Measurements from ENCODE around the gene ZDHHC11.
"Not testable (repeated sequence)": the region's sequence is repeated elsewhere in the genome, so short reads cannot be mapped to it uniquely, and the experiment has no call there.

Gene ZDHHC11

DNA sequence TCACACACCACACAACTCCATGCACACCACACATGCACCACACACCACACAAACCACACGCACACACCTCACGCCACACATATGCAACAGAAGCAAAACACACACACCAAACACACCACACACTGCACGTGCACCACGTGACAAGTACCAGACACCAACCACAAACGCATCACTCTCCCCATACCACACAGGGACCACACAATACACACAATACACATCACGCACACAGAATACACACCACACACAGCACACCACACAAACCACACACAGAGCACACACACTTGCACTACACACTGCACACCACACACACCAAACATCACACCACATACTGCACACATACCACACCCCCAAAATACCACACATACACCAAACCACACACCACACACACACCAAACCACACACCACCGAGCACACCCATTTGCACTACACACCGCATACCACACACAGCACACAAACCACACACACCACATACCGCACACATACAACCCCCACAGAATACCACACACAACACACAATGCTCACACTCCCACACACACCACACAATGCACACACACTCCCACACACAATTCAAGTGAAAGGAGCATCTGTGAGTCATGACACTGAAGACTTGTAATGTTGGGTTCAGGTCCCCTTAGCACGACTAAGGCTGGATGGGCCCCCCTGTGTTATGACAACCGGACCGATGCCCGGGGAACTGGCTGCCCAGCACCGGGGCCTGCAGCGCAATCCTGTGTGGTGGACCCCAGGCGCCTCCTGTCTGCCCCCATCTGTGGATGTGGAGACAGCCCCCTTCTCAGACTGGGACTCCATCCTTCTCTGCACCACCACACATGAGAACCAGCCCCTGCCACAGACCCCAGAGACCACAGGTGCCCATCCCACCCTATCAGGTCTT, 6.0 kb upstream of the ZDHHC11 start:
- DNase-seq: no peak

- no peak for DNase-seq
Observed at GRCh38 chr5:855771-856530, 5.2 kb upstream of the ZDHHC11 start.

GRCh38 chr5:854966-855743, 4.4 kb upstream of the ZDHHC11 start:
- DNase-seq: no peak

DNA sequence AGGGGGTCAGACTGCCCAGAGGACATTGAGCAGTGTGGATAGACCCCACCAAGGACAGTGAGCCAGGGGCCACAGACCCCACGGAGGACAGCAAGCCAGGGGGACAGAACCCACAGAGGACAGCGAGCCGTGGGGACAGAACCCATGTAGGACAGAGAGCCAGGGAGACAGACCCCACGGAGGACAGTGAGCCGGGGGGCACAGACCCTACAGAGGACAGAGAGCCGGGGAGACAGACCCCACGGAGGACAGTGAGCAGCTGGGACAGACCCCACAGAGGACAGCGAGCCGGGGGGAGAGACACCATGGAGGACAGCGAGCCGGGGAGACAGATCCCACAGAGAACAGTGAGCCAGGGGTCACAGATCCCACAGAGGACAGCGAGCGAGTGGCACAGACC, 3.4 kb upstream of the ZDHHC11 start:
- no peak for DNase-seq

DNA sequence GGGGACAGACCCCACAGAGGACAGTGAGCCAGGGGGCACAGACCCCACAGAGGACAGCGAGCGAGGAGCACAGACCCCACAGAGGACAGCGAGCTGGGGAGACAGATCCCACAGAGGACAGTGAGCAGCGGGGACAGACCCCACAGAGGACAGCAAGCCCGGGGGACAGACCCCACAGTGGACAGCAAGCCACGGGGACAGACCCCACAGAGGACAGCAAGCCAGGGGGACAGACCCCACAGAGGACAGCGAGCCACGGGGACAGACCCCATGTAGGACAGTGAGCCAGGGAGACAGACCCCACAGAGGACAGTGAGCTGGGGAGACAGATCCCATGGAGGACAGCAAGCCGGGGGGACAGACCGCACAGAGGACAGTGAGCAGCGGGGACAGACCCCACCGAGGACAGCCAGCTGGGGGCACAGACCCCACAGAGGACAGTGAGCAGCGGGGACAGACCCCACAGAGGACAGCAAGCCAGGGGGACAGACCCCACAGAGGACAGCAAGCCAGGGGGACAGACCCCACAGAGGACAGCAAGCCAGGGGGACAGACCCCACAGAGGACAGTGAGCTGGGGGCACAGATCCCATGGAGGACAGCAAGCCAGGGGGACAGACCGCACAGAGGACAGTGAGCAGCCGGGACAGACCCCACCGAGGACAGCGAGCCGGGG, 2.8 kb upstream of the ZDHHC11 start:
- DNase-seq: not testable (repeated sequence)

GRCh38 chr5:852431-853401, 1.9 kb upstream of the ZDHHC11 start:
- no peak for DNase-seq

DNA sequence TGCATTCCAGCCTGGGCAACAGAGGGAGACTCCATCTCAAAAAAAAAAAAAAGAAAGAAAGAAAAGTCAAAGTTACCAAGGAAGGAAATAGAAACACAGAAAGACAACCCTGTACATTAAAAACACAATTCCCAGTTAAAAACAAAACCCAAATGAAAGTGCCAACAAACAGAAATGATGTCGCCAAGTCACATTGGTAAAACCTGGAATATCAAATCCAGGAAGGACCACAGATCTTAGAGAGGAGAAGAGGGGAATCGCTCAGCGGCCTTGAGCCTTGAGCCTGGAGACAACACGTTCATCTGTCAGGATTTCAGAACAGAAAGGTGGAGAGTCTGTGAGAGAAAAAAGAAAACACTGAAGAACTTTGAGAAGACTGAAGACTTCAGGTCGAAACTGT, 1.2 kb upstream of the ZDHHC11 start:
- DNase-seq: no peak

DNA sequence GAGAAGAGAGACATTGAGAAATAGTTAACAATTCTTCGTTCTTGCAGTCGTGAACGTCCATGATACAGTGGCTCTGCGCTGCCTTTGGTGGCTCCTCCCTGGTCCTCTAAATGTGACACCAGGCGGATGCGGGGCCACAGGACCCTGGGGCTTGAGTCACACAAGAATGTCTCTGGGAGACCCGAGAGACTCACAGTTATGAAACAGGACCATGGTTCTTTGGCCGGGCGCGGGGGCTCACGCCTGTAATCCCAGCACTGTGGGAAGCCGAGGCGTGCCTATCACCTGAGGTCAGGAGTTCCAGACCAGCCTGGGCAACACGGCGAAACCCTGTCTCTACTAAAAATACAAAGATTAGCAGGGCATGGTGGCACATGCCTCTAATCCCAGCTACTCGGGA, 767 bp upstream of the ZDHHC11 start:
- DNase-seq: no peak

DNA sequence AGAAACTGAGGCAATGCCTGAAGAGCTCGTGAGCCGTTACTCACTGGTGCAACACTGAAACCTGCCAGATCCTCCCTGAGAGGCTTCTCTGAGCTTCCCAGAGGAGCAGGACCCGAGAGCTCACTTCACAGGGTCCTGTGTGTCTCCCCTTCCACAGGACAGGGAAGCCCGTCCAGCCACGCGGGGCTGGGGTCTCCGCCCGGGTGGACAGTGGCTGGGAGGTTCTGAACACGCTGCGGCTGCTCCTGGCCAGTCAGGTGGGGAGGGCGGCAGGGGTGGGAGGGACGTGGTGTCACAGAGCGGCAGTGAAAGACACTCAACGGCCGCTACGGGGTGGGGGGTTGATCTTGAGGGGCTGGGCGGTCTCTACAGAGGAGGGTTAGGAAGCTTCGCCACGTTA, 290 bp upstream of the ZDHHC11 start:
- DNase-seq: no peak

DNA sequence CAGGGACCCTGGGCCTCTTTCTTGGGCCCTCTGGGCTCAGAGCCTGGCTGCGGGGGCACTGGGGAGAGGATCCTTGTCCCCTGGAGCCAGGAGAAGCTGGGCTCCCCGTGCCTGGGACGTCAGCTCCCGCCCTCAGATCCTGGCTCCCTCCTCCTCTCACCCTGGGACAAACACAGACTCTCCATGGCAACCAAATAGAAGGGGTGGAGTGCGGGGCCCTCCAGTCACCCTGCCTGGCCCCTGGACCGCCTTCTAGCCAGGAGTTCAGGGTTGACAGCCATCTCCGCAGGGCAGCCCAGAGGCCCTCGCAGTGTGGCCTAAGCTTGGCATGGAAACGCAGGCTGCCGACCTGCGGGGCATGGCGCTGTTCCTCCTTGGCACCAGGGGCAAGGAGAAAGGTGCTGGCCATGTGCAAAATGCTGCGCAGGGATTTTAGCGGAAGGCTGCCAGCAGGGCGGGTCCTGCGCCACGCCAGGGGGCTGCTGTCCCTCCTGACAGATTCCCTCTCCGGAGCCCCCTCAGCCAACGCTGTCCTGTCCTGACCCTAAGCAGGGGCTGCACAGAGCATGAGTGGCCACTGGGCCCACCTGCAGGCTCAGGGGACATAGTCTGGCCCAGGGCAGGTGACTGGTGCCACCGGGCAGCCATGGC, 1.0 kb downstream of the ZDHHC11 start:
- DNase-seq: no peak

DNA sequence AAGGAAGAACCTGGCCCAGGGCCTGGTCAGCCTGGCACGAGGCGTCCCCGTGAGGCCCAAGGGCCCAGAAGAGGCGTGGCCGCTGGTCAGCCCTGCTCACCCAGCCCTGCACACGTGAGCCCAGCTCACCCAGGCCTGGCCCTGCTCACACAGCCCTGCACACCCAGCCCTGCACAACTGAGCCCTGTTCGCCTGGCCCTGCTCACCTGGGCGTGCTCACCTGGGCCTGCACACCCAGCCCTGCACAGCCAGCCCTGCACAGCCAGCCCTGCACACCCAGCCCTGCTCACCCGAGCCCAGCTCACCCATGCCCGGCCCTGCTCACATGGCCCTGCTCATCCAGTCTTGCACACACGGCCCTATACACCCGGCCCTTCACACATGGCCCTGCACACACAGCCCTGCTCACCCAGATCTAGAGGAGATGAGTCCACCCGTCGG, 2.1 kb downstream of the ZDHHC11 start:
- no peak for DNase-seq

DNA sequence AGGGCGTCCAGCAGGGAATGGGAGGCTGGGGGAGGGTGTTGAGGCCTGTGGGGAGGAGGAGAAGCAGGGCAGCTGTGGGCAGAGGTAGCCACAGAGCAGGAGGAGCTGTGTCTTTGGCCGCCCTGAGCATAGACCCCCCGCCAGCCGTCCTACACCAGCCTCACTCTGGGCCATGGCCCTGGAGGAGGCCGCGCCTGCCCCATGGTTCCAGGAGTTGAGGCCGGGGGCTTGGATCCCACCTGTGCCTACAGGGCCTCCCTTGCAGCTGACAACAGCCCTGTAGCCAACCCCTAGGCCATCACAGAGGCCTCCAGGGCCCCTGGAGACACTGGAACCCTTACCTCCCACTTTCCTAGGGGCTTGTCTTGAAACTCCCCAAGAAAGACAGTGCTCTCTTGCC, 3.0 kb downstream of the ZDHHC11 start:
- not testable (repeated sequence) for DNase-seq

DNA sequence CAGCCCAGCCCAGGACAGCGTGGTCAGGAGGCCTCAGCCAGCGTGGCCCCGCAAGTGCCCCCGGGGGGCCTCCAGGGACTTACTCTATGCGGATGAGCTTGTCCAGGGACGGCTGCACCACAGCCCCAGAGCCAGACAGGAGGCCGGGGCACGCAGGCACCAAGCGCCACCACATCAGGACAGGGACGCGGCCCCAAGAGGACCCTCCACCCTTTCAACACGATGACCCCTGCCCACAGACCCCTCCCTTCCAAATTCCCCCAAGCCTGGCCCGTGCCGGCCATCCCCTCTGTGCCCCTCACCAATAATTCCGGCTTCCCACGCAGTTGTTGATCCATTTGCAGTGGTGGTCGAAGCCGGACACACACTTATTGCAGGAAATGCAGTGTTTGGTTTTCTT, 3.6 kb downstream of the ZDHHC11 start:
- not testable (repeated sequence) for DNase-seq

DNA sequence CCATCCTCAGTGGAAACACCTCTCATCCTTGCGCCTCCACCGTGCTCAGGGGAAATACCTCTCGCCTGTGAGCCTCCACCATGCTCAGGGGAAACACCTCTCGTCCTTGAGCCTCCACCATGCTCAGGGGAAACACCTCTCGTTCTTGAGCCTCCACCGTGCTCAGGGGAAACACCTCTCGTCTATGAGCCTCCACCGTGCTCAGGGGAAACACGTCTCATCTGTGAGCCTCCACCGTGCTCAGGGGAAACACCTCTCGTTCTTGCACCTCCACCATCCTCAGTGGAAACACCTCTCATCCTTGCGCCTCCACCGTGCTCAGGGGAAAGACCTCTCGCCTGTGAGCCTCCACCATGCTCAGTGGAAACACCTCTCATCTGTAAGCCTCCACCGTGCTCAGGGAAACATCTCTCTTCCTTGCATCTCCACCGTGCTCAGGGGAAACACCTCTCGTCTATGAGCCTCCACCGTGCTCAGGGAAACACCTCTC, 4.1 kb downstream of the ZDHHC11 start:
- not testable (repeated sequence) for DNase-seq

DNA sequence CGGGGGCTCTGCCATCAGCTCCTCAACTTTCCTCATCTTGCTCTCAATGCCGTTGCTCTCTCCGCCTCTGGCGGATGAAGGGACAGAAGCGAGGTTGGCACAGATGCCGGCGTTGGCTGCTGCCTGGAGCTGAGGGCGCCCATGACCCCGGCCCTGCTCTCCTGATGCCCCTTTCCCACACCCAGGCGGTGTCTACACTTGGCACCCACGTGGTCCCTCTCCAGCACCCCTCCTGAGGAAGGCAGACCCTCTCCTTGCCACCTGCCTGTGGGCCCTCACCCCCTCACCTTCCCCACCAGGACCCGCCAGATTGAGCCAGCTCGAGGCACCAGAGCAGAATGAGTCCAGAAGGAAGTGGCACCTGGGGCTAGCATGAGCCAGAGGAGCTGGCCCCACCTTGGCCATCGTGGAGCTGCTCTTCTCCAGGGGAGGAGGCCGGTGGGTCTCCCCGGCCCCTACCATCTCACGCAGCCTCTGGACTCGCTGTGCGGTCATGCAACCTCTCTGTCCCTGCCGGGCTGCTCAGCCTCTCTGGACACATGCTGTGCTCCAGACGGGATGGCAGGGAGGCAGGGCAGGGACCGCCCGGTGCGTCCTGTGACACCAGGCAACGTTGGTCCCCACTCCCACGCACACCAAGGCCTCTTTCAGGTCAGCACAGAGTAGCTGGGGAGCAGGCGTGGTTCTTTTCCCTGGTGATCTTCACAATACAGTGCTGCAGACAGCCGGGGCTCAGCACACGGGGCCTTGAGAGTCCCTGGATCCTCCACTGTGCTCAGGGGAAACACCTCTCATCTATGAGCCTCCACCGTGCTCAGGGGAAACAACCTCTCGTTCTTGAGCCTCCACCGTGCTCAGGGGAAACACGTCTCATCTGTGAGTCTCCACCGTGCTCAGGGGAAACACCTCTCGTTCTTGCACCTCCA, 4.8 kb downstream of the ZDHHC11 start:
- not testable (repeated sequence) for DNase-seq

- DNase-seq: not testable (repeated sequence)
Observed at GRCh38 chr5:845031-845675, 5.6 kb downstream of the ZDHHC11 start.

DNA sequence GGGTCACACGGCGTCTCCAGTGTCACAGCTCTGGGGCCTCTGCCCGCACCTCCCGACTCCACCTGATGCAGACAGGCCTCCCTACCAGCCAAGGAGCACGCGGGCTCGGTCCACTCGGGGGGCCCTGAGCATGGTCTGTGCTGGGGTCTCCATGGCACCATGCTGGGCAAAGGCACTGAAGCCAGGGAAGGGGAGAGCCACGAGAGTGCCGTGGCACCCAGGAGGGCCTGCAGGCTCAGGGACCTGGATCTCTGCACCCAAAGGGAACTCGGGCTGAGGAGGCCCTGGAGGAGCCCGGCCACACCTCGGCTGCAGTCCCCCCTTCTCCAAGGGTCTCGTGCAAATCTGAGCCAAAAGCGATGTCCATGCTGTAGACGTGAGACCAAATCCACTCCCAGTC, 6.4 kb downstream of the ZDHHC11 start:
- not testable (repeated sequence) for DNase-seq

DNA sequence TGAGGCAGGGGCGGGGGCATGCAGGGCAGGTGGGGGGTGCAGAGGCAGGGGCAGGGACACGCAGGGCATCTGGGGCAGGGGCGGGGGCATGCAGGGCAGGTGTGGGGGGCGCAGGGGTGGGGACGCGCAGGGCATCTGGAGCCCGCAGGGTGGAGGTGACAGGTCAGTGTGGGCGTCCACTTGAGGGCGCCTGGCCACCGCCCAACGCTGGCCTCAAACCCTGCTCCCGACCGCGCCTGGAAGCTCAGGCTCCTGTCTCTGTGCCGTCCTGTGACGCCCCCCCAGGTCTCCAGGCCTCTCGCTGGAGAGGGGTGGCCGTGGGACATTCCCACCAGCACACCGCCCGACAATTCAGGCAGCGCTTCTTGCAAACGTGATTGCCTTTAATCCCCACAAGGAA, 6.9 kb downstream of the ZDHHC11 start:
- not testable (repeated sequence) for DNase-seq

DNA sequence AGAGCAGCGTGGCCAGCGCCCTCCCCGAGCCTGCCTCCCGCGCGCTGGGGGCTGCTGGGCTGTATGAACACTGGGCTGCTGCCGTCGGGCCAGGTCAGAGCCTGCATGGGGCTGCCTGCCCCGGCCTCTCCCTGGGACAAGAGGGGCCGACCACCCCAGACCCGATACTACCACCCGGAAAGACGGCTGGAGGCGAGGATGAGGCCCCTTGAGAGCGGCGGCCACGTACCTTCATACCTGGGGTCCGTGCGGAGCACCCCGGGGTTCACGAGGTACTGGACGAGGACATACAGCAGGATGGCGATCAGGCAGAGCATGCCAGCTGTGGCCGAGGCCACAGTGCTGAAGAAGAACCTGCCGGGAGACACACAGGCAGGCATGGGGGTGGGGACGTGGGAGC, 7.4 kb downstream of the ZDHHC11 start:
- DNase-seq: not testable (repeated sequence)
